ENCODE data around the gene TMEM222. TPM values are rescaled to one million over a fixed set of nuclear protein-coding genes. Genes with fewer than 3 reads are reported as not detected.

TMEM222 gene
- total and polyA plus RNA-seq, 2 experiments from 2014 or later, result 53.0 to 59.0 TPM

DNA sequence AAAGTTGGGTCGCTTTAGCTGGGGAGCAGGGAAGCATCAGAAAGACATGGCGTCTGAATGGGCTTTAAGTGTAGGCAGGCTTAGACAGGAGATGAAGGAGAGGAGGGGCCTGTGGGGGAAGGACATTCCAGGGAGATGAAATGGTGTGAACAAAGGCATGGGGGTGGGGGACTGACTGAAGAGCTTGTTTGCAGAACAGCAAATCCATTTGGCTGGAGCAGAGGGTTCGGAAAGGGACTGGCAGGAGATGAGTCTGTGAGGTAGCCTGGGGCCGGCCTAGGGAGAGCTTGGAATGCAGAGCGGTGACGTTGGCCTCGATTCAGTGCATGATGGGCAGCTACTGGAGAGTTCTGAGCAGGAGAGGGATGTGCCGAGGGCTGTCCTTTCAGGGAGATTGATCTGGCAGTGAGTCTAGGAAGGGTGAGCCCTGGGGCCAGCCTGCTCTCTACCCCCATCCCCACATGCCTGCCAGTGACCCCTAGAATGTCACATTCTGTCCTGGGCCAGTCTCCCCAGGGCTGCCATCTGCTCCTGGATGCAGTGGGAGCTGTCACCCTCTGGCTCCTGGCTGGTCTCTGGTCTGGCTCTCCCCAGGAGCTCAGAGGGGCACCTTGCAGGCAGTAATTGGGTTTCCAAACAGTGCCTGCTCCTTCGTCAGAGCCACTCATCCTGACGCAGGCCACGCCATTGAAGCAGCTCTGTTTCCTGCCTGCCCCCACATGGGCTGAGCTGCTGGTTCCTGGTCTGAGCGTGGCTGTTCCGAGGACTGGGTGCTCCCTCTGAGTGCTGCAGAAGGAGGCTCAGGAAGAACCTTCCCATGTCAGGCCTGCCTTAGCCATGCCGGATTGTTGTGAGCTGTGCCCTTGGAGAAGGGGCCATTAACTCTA lies 22.3 kb upstream of the TMEM222 start:
- in situ Hi-C loops (cut with MboI), result loop anchor here (5.0 kb wide), 1 partner anchor 93 kb away; the partner anchor contains the start of gene GPR3
- peak overlapping the region; percentile 67 for H3K9ac ChIP-seq

DNA sequence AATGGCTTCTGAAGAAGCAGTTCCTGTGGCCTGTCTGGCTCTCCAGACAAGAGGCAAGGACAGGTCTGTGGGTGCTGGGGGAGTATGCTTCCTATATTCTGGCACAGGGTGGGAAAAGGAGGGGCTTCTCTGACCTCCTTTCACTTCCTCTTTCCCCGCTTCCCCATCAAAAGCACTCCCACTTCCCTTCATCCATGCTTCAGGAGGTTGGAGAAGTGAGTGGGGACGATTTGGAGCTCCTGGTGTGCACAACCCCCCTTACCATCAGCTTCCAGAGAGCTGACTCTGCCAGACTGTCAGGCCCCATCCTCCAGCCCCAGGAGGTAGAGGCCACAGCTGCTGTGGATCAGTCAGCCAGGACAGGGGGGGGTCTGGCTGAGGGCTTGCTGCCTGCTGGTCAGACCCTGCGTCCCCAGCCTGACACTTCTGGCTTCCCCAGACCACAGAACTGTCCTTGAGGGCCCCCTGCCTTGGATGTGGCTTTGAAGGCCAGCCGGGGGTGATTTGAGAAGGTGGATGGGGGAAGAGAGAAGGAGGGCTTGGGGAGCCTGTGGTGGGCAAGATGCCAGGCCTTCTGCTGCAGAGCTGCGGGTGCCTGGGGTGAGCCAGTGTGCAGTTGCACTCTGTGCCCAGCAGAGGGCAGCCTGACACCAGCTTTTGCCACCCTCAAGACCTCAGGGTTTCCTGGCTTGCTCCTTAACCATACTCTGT lies 21.5 kb upstream of the TMEM222 start:
- Histone ChIP-seq H3K79me2 (ENCODE audit: insufficient read depth) (no peaks in the 10 kb centered on the region), H4K20me1 (ENCODE audit: insufficient read depth) (no peaks in the 10 kb centered on the region), H3K36me3 (ENCODE audit: low read depth) (peaks cover 6% of the 10 kb centered on the region; the same call in 1 of the 2 replicates), H3K4me3 (no peak overlapping the region), H2AFZ (no peak overlapping the region), H3K9ac (peak overlapping the region; percentile 67), H3K9me2 (ENCODE audit: insufficient read depth) (no peaks in the 10 kb centered on the region), H3K4me2 (ENCODE audit: unreplicated experiment) (peak overlapping the region; percentile 41), H3K27ac (peak overlapping the region; percentile 91), H3K9me3 (ENCODE audit: low read depth) (no peaks in the 10 kb centered on the region), H3K4me1 (ENCODE audit: insufficient read depth) (peaks cover 22% of the 10 kb centered on the region), H3K27me3 (replicated peaks; ENCODE audit: insufficient read depth) (no peaks in the 10 kb centered on the region), H3F3A (ENCODE audit: insufficient read depth) (peaks cover 17% of the 10 kb centered on the region)
- TF ChIP-seq EZH2 (IDR thresholded peaks at IDR 0.05; ENCODE audit: insufficient read depth, poor library complexity, severe bottlenecking) (no peak), EZH2phosphoT487 (IDR thresholded peaks at IDR 0.05; ENCODE audit: insufficient read depth, low read depth) (no peak)
- in situ Hi-C loops (cut with MboI), result loop anchor here (5.0 kb wide), 1 partner anchor 92 kb away; the partner anchor contains the start of gene GPR3
- WGBS, 2 experiments (ENCODE audit: low coverage in 1 of 2, low lambda C conversion rate in 2 of 2, missing lambda C conversion rate in 2 of 2), result 16 to 18% methylated on average over 4 to 5 of the region's 5 CpGs
- DNase-seq, result peak; percentile 88

More for the DNA sequence above, 22.3 kb upstream of the TMEM222 start:
- Histone ChIP-seq H3K4me1 (ENCODE audit: insufficient read depth) (peaks cover 22% of the 10 kb centered on the region), H3K79me2 (ENCODE audit: insufficient read depth) (no peaks in the 10 kb centered on the region), H3K4me3 (no peak overlapping the region), H3K9me2 (ENCODE audit: insufficient read depth) (no peaks in the 10 kb centered on the region), H3K36me3 (ENCODE audit: low read depth) (peaks cover 6% of the 10 kb centered on the region; the same call in 1 of the 2 replicates), H3K9me3 (ENCODE audit: low read depth) (no peaks in the 10 kb centered on the region), H3F3A (ENCODE audit: insufficient read depth) (peaks cover 17% of the 10 kb centered on the region), H3K4me2 (ENCODE audit: unreplicated experiment) (peak overlapping the region; percentile 75), H3K27me3 (replicated peaks; ENCODE audit: insufficient read depth) (no peaks in the 10 kb centered on the region), H2AFZ (peak overlapping the region; percentile 78), H4K20me1 (ENCODE audit: insufficient read depth) (no peaks in the 10 kb centered on the region), H3K27ac (peak overlapping the region; percentile 91)
- TF ChIP-seq EZH2phosphoT487 (IDR thresholded peaks at IDR 0.05; ENCODE audit: insufficient read depth, low read depth), result no peak
- no peak for TF ChIP-seq EZH2 (IDR thresholded peaks at IDR 0.05; ENCODE audit: insufficient read depth, poor library complexity, severe bottlenecking)
- DNase-seq, result peak; percentile 99
- 42 to 44% methylated on average over 14 of the region's 14 CpGs for WGBS, 2 experiments (ENCODE audit: low coverage in 1 of 2, low lambda C conversion rate in 2 of 2, missing lambda C conversion rate in 2 of 2)

GRCh38 chr1:27301052-27301422 lies 20.9 kb upstream of the TMEM222 start:
- no peak overlapping the region for H2AFZ ChIP-seq
- peaks cover 22% of the 10 kb centered on the region for H3K4me1 ChIP-seq (ENCODE audit: insufficient read depth)
- peaks cover 6% of the 10 kb centered on the region; the same call in 1 of the 2 replicates for H3K36me3 ChIP-seq (ENCODE audit: low read depth)
- H3F3A ChIP-seq (ENCODE audit: insufficient read depth), result peaks cover 17% of the 10 kb centered on the region
- peak overlapping the region; percentile 45; the same call in 1 of the 2 replicates for H3K9ac ChIP-seq
- H3K9me2 ChIP-seq (ENCODE audit: insufficient read depth), result no peaks in the 10 kb centered on the region
- TF ChIP-seq EZH2phosphoT487 (IDR thresholded peaks at IDR 0.05; ENCODE audit: insufficient read depth, low read depth), result no peak
- in situ Hi-C loops (cut with MboI), result loop anchor here (5.0 kb wide), 1 partner anchor 91 kb away; the partner anchor contains the start of gene GPR3
- H4K20me1 ChIP-seq (ENCODE audit: insufficient read depth), result no peaks in the 10 kb centered on the region
- 73% methylated on average over 8 of the region's 8 CpGs for WGBS, 2 experiments (ENCODE audit: low coverage in 1 of 2, low lambda C conversion rate in 2 of 2, missing lambda C conversion rate in 2 of 2)
- no peak overlapping the region for H3K27ac ChIP-seq
- H3K79me2 ChIP-seq (ENCODE audit: insufficient read depth), result no peaks in the 10 kb centered on the region
- no peak overlapping the region for H3K4me3 ChIP-seq
- no peaks in the 10 kb centered on the region for H3K27me3 ChIP-seq (replicated peaks; ENCODE audit: insufficient read depth)
- H3K9me3 ChIP-seq (ENCODE audit: low read depth), result no peaks in the 10 kb centered on the region
- no peak overlapping the region for H3K4me2 ChIP-seq (ENCODE audit: unreplicated experiment)
- DNase-seq, result no peak

GRCh38 chr1:27301582-27302199 lies 20.3 kb upstream of the TMEM222 start:
- H3F3A ChIP-seq (ENCODE audit: insufficient read depth), result peaks cover 17% of the 10 kb centered on the region
- no peak overlapping the region for H2AFZ ChIP-seq
- H3K79me2 ChIP-seq (ENCODE audit: insufficient read depth), result no peaks in the 10 kb centered on the region
- H3K4me3 ChIP-seq, result no peak overlapping the region
- 82 to 87% methylated on average over 10 of the region's 10 CpGs for WGBS, 2 experiments (ENCODE audit: low coverage in 1 of 2, low lambda C conversion rate in 2 of 2, missing lambda C conversion rate in 2 of 2)
- H3K4me1 ChIP-seq (ENCODE audit: insufficient read depth), result peaks cover 22% of the 10 kb centered on the region
- H3K36me3 ChIP-seq (ENCODE audit: low read depth), result peaks cover 6% of the 10 kb centered on the region; the same call in 1 of the 2 replicates
- no peak for DNase-seq
- TF ChIP-seq EZH2phosphoT487 (IDR thresholded peaks at IDR 0.05; ENCODE audit: insufficient read depth, low read depth), result no peak
- no peak overlapping the region for H3K27ac ChIP-seq
- H3K9me2 ChIP-seq (ENCODE audit: insufficient read depth), result no peaks in the 10 kb centered on the region
- H3K9me3 ChIP-seq (ENCODE audit: low read depth), result no peaks in the 10 kb centered on the region
- in situ Hi-C loops (cut with MboI), result loop anchor here (5.0 kb wide), 1 partner anchor 91 kb away; the partner anchor contains the start of gene GPR3
- H4K20me1 ChIP-seq (ENCODE audit: insufficient read depth), result no peaks in the 10 kb centered on the region
- no peaks in the 10 kb centered on the region for H3K27me3 ChIP-seq (replicated peaks; ENCODE audit: insufficient read depth)
- H3K9ac ChIP-seq, result no peak overlapping the region
- H3K4me2 ChIP-seq (ENCODE audit: unreplicated experiment), result no peak overlapping the region
